Measurements from ENCODE around the gene NR0B2. TPM values are rescaled to one million over a fixed set of nuclear protein-coding genes. Genes with fewer than 3 reads are reported as not detected.
"Not testable (repeated sequence)": the region's sequence is repeated elsewhere in the genome, so short reads cannot be mapped to it uniquely, and the experiment has no call there.

NR0B2 gene
- total and polyA plus RNA-seq, 2 donors: not detected

- no peaks in the 10 kb centered on the region for H3K36me3 ChIP-seq (ENCODE audit: insufficient read depth)
- H3K4me3 ChIP-seq (ENCODE audit: low read depth, low read length): no peak overlapping the region
- H3K27ac ChIP-seq (ENCODE audit: low read depth): no peak overlapping the region
- DNase-seq (ENCODE audit: extremely low spot score): no peak
- H3K4me1 ChIP-seq (ENCODE audit: insufficient read depth): no peaks in the 10 kb centered on the region
- 96% methylated on average over 9 of the region's 9 CpGs for WGBS
Observed at GRCh38 chr1:26897351-26897750, 16.4 kb downstream of the NR0B2 start.

DNA sequence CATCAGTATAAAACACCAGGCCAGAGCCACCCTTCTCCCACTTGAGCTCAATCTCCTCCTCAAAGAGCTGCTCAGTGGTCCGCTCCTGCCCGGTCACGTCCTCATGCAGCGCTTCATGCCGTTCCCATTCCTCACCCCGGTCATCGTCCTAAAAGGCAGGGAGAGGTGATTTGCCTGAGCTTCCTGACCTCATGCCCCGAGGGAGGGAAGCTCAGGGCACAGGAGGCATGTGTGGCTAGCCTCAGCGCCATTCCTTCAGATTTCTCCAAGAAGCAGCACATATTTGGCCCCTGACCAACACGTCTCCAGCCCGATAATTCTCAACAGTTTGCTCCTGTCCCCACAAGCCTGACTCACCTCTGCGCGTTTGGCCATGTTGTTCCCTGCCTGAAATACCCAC, 19.5 kb downstream of the NR0B2 start:
- WGBS: 93% methylated on average over 13 of the region's 13 CpGs

DNA sequence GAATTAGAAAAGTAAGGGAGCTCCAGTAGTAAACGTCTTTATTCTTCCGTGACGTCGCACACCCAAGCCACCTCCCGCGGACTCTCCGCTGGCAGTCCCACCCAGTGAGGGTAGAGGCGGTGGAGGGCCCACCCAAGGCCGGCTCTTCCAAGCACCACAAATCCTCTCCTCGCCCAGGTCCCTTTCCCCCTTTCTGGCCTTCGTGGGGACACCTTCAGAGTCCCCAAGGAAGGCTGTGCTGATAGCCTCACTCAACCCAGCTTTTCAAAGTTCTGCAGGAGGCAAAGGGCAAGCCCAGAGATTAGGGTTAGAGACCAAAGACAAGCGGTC, 23.3 kb downstream of the NR0B2 start:
- H3K36me3 ChIP-seq (ENCODE audit: insufficient read depth): no peaks in the 10 kb centered on the region
- H3K4me3 ChIP-seq (ENCODE audit: low read depth, low read length): peak overlapping the region; percentile 75
- DNase-seq (ENCODE audit: extremely low spot score): no peak
- peak overlapping the region; percentile 85 for H3K27ac ChIP-seq (ENCODE audit: low read depth)
- 3% methylated on average over 12 of the region's 12 CpGs for WGBS
- no peaks in the 10 kb centered on the region for H3K4me1 ChIP-seq (ENCODE audit: insufficient read depth)

More for the DNA sequence above, 19.5 kb downstream of the NR0B2 start:
- H3K27ac ChIP-seq (ENCODE audit: low read depth): no peak overlapping the region
- no peak for DNase-seq (ENCODE audit: extremely low spot score)
- H3K4me1 ChIP-seq (ENCODE audit: insufficient read depth): no peaks in the 10 kb centered on the region
- H3K36me3 ChIP-seq (ENCODE audit: insufficient read depth): no peaks in the 10 kb centered on the region
- no peak overlapping the region for H3K4me3 ChIP-seq (ENCODE audit: low read depth, low read length)

- Histone ChIP-seq H3K4me1 (ENCODE audit: insufficient read depth) (no peaks in the 10 kb centered on the region), H3K4me3 (ENCODE audit: low read depth, low read length) (peak within 1 kb of the TSS; percentile 75), H3K27ac (ENCODE audit: low read depth) (peak within 1 kb of the TSS; percentile 85), H3K36me3 (ENCODE audit: insufficient read depth) (no peaks in the 10 kb centered on the region)
- peak; percentile 42 for DNase-seq (ENCODE audit: extremely low spot score)
- WGBS: 1% methylated on average over 89 of the region's 89 CpGs
Observed at GRCh38 chr1:26889551-26890466, 24.0 kb downstream of the NR0B2 start, which contains the start of gene GPN2. Gene GPN2, minus strand, starts transcription at chr1:26890283. Its CDS starts 187 bp downstream, at chr1:26890096.

- 86% methylated on average over 1 of the region's 1 CpG for WGBS
- H3K4me1 ChIP-seq (ENCODE audit: insufficient read depth): no peaks in the 10 kb centered on the region
- no peak overlapping the region for H3K4me3 ChIP-seq (ENCODE audit: low read depth, low read length)
- no peaks in the 10 kb centered on the region for H3K36me3 ChIP-seq (ENCODE audit: insufficient read depth)
- H3K27ac ChIP-seq (ENCODE audit: low read depth): no peak overlapping the region
- DNase-seq (ENCODE audit: extremely low spot score): no peak
Observed at GRCh38 chr1:26888231-26888630, 25.5 kb downstream of the NR0B2 start.

- Histone ChIP-seq H3K36me3 (ENCODE audit: insufficient read depth) (peaks cover 2% of the 10 kb centered on the region), H3K4me3 (ENCODE audit: low read depth, low read length) (no peak overlapping the region), H3K4me1 (ENCODE audit: insufficient read depth) (no peaks in the 10 kb centered on the region), H3K27ac (ENCODE audit: low read depth) (no peak overlapping the region)
- WGBS: 81% methylated on average over 1 of the region's 1 CpG
- no peak for DNase-seq (ENCODE audit: extremely low spot score)
Observed at GRCh38 chr1:26887125-26887524, 26.6 kb downstream of the NR0B2 start.

GRCh38 chr1:26882696-26883463, 30.9 kb downstream of the NR0B2 start:
- WGBS: 88% methylated on average over 5 of the region's 5 CpGs

DNA sequence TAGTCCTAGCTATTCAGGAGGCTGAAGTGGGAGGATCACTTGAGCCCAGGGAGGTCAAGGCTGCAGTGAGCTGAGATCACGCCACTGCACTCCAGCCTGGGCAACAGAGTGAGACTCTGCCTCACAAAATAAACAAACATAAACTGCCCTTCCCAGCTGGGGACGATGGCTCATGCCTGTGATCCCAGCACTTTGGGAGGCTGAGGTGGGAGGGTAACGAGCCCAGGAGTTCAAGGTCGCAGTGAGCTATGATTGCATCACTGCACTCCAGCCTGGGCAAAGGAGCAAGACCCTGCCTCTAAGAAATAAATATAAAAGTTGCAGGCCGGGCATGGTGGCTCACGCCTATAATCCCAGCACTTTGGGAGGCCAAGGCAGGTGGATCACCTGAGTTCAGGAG, 32.2 kb downstream of the NR0B2 start:
- H3K27ac ChIP-seq (ENCODE audit: low read depth); DNase-seq (ENCODE audit: extremely low spot score); H3K4me3 ChIP-seq (ENCODE audit: low read depth, low read length); H3K4me1 ChIP-seq (ENCODE audit: insufficient read depth); H3K36me3 ChIP-seq (ENCODE audit: insufficient read depth): not testable (repeated sequence)
- 85% methylated on average over 6 of the region's 6 CpGs for whole genome bisulfite sequencing

More at GRCh38 chr1:26882696-26883463, 30.9 kb downstream of the NR0B2 start:
- DNase-seq (ENCODE audit: extremely low spot score): no peak
- Histone ChIP-seq H3K4me3 (ENCODE audit: low read depth, low read length) (no peak overlapping the region), H3K27ac (ENCODE audit: low read depth) (no peak overlapping the region), H3K36me3 (ENCODE audit: insufficient read depth) (peaks cover 2% of the 10 kb centered on the region), H3K4me1 (ENCODE audit: insufficient read depth) (no peaks in the 10 kb centered on the region)

GRCh38 chr1:26879793-26880192, 34.0 kb downstream of the NR0B2 start:
- Histone ChIP-seq H3K36me3 (ENCODE audit: insufficient read depth) (peaks cover 2% of the 10 kb centered on the region), H3K4me1 (ENCODE audit: insufficient read depth) (no peaks in the 10 kb centered on the region), H3K4me3 (ENCODE audit: low read depth, low read length) (no peak overlapping the region), H3K27ac (ENCODE audit: low read depth) (no peak overlapping the region)
- WGBS: 95% methylated on average over 4 of the region's 4 CpGs
- DNase-seq (ENCODE audit: extremely low spot score): no peak

GRCh38 chr1:26877326-26877725, 36.4 kb downstream of the NR0B2 start:
- no peaks in the 10 kb centered on the region for H3K4me1 ChIP-seq (ENCODE audit: insufficient read depth)
- H3K36me3 ChIP-seq (ENCODE audit: insufficient read depth): peaks cover 2% of the 10 kb centered on the region
- 78% methylated on average over 2 of the region's 2 CpGs for WGBS
- DNase-seq (ENCODE audit: extremely low spot score): no peak
- H3K4me3 ChIP-seq (ENCODE audit: low read depth, low read length): no peak overlapping the region
- no peak overlapping the region for H3K27ac ChIP-seq (ENCODE audit: low read depth)

GRCh38 chr1:26874896-26875295, 38.9 kb downstream of the NR0B2 start:
- 61% methylated on average over 4 of the region's 4 CpGs for WGBS

DNA sequence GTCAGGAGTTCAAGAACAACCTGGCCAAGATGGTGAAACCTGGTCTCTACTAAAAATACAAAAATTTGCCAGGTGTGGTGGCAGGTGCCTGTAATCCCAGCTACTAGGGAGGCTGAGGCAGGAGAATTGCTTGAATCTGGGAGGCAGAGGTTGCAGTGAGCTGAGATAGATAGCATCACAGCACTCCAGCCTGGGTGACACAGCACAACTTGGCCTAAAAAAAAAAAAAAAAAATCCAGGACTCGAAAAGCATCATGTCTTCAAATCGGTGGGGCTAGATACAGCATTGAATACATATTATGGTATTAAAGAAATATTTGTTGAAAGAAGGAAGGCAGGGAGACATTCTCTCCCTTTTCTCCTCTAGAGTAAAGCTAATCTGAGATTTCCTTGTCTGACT, 40.7 kb downstream of the NR0B2 start:
- not testable (repeated sequence) for H3K4me3 ChIP-seq (ENCODE audit: low read depth, low read length); H3K36me3 ChIP-seq (ENCODE audit: insufficient read depth); H3K27ac ChIP-seq (ENCODE audit: low read depth); DNase-seq (ENCODE audit: extremely low spot score); H3K4me1 ChIP-seq (ENCODE audit: insufficient read depth)
- 72% methylated on average over 2 of the region's 2 CpGs for WGBS

More at GRCh38 chr1:26874896-26875295, 38.9 kb downstream of the NR0B2 start:
- DNase-seq (ENCODE audit: extremely low spot score): no peak
- Histone ChIP-seq H3K27ac (ENCODE audit: low read depth) (no peak overlapping the region), H3K36me3 (ENCODE audit: insufficient read depth) (no peaks in the 10 kb centered on the region), H3K4me3 (ENCODE audit: low read depth, low read length) (no peak overlapping the region), H3K4me1 (ENCODE audit: insufficient read depth) (no peaks in the 10 kb centered on the region)

GRCh38 chr1:26864610-26865480, 48.9 kb downstream of the NR0B2 start:
- peak overlapping the region; percentile 37 for H3K4me3 ChIP-seq (ENCODE audit: low read depth, low read length)
- H3K27ac ChIP-seq (ENCODE audit: low read depth): peak overlapping the region; percentile 87
- no peaks in the 10 kb centered on the region for H3K4me1 ChIP-seq (ENCODE audit: insufficient read depth)
- DNase-seq (ENCODE audit: extremely low spot score): peak; percentile 92
- WGBS: under 1% methylated on average over 75 of the region's 75 CpGs
- no peaks in the 10 kb centered on the region for H3K36me3 ChIP-seq (ENCODE audit: insufficient read depth)
